ENCODE measurements around the gene RAD51B. TPM values are rescaled to one million over a fixed set of nuclear protein-coding genes. Genes with fewer than 3 reads are reported as not detected.

RAD51B gene
- total RNA-seq, 1 experiment from 2014 or later = 23.3 TPM

DNA sequence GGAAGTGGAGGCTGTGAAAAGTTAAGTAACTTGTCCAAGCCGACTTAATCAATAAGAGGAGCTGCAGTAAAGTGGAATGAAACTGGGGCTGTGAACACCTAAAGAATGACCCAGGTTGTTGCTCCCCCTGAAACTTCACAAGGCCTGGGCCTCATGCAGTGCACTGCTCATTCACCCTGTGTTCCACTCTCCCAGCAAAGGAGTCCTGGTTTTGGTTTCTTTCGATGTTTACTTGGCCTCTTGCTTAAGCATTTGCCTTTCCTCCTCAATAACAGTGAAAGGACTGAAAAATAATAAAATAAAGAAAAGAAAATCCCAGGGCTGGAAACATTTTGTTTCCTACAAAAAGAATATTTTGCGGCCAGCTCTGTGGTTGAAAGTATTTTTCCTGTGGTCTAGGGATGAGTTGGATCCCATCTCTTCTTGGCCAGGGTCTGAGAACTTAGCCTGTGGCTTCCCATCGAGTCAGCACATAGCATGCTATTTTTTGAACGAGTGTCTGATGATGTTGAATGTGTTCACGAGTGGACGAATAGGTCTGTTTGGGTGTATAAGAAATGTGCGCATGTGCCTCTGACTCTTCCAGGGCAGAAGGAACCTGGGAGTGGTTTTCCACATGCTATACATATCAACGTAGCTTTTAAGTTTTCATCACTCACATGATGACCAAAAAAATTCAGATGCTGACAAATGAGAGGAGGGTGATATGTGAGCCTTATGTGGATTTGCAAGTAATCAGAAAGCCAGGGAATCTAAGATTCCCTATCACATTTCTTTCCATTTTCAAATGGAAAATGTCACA is 623.5 kb downstream of the RAD51B start:
- POLR2A ChIA-PET (ENCODE audit: low non-redundant PET) = interaction anchor here (0.6 kb wide), 1 partner anchor 77 kb away, joined by 3 read pairs; no protein-coding TSS in a partner anchor
- H3K9me3 ChIP-seq (ENCODE audit: low read depth, low read length, poor library complexity, severe bottlenecking) = no peaks in the 10 kb centered on the region
- no peak for DNase-seq (ENCODE audit: low spot score)
- CTCF ChIA-PET = no interaction called here
- no peak overlapping the region for H3K4me3 ChIP-seq (ENCODE audit: low read depth, low read length, poor library complexity, severe bottlenecking)
- intact Hi-C loops (cut with micrococcal nuclease; ENCODE audit: unreplicated experiment) = no loop called here
- H3K27me3 ChIP-seq (replicated peaks; ENCODE audit: insufficient read depth, low read depth, low read length, poor library complexity) = no peaks in the 10 kb centered on the region
- H3K27ac ChIP-seq (ENCODE audit: low read depth, low read length, poor library complexity, severe bottlenecking) = no peak overlapping the region
- H3K36me3 ChIP-seq (ENCODE audit: insufficient read depth, low read length, poor library complexity, severe bottlenecking) = no peaks in the 10 kb centered on the region
- TF ChIP-seq CTCF (conservative IDR thresholded peaks at IDR 0.05; ENCODE audit: low read depth, low read length) (no peak), EZH2 (IDR thresholded peaks at IDR 0.05; ENCODE audit: borderline replicate concordance, low read depth, low read length, poor library complexity, severe bottlenecking) (no peak)
- no peaks in the 10 kb centered on the region for H3K4me1 ChIP-seq (ENCODE audit: insufficient read depth, low read length, poor library complexity, severe bottlenecking)
- no TSS peak for BruUV-seq (replicated peaks)

DNA sequence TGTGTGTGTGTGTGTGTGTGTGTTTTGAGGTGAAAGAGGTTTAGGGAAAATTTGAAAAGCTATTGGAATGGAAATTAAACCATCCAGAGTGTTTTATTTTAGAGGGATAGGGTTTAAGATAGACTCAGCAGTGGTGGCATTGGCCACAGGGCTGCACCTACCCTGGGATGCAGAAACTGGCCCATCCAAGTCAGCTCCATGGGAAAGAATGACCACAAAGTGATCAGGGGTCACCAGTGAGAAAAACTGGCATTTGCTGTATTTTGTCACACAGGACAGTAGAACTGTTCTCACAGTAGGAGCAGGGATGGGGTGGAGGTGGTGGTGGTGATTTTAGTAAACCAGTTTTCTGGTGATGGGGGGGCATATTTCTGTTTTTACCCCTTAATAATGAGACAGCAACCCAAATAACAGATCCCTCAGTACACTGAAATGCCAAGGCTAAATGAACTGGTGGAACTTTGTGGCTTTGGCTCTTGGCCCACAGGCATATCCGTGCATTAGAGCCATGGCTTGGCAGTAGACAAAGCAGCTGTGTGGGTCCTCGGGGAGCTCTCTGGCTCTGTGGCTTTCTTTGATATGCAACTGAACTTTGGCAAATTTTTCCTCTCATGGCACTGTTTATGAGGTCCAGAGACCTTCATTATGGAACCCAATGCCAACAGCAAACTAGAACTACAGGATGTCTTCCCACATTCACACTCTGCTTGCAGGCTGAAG is 625.0 kb downstream of the RAD51B start:
- Histone ChIP-seq H3K27me3 (replicated peaks; ENCODE audit: insufficient read depth, low read depth, low read length, poor library complexity) (no peaks in the 10 kb centered on the region), H3K9me3 (ENCODE audit: low read depth, low read length, poor library complexity, severe bottlenecking) (no peaks in the 10 kb centered on the region), H3K27ac (ENCODE audit: low read depth, low read length, poor library complexity, severe bottlenecking) (no peak overlapping the region), H3K4me3 (ENCODE audit: low read depth, low read length, poor library complexity, severe bottlenecking) (no peak overlapping the region), H3K4me1 (ENCODE audit: insufficient read depth, low read length, poor library complexity, severe bottlenecking) (peaks cover 6% of the 10 kb centered on the region), H3K36me3 (ENCODE audit: insufficient read depth, low read length, poor library complexity, severe bottlenecking) (no peaks in the 10 kb centered on the region)
- intact Hi-C loops (cut with micrococcal nuclease; ENCODE audit: unreplicated experiment) = no loop called here
- no peak for TF ChIP-seq CTCF (conservative IDR thresholded peaks at IDR 0.05; ENCODE audit: low read depth, low read length)
- no peak for TF ChIP-seq EZH2 (IDR thresholded peaks at IDR 0.05; ENCODE audit: borderline replicate concordance, low read depth, low read length, poor library complexity, severe bottlenecking)
- POLR2A ChIA-PET (ENCODE audit: low non-redundant PET) = interaction anchor here (0.7 kb wide), 1 partner anchor 502 kb away, joined by 7 read pairs; no protein-coding TSS in a partner anchor
- DNase-seq (ENCODE audit: low spot score) = peak; percentile 42
- CTCF ChIA-PET = no interaction called here
- BruUV-seq (replicated peaks) = no TSS peak

GRCh38 chr14:68446243-68447040 is 626.9 kb downstream of the RAD51B start:
- peaks cover 18% of the 10 kb centered on the region for H3K4me1 ChIP-seq (ENCODE audit: insufficient read depth, low read length, poor library complexity, severe bottlenecking)
- no peak for DNase-seq (ENCODE audit: low spot score)
- no peak overlapping the region for H3K27ac ChIP-seq (ENCODE audit: low read depth, low read length, poor library complexity, severe bottlenecking)
- intact Hi-C loops (cut with micrococcal nuclease; ENCODE audit: unreplicated experiment) = no loop called here
- H3K4me3 ChIP-seq (ENCODE audit: low read depth, low read length, poor library complexity, severe bottlenecking) = no peak overlapping the region
- no peaks in the 10 kb centered on the region for H3K27me3 ChIP-seq (replicated peaks; ENCODE audit: insufficient read depth, low read depth, low read length, poor library complexity)
- TF ChIP-seq CTCF (conservative IDR thresholded peaks at IDR 0.05; ENCODE audit: low read depth, low read length) (no peak), EZH2 (IDR thresholded peaks at IDR 0.05; ENCODE audit: borderline replicate concordance, low read depth, low read length, poor library complexity, severe bottlenecking) (no peak)
- H3K9me3 ChIP-seq (ENCODE audit: low read depth, low read length, poor library complexity, severe bottlenecking) = no peaks in the 10 kb centered on the region
- ChIA-PET CTCF (no interaction called here), POLR2A (ENCODE audit: low non-redundant PET) (no interaction called here)
- H3K36me3 ChIP-seq (ENCODE audit: insufficient read depth, low read length, poor library complexity, severe bottlenecking) = no peaks in the 10 kb centered on the region
- BruUV-seq (replicated peaks) = no TSS peak

Measured in A673 (cell line).